GM19351 (cell line): Measurements from ENCODE around the gene MARCHF3.
"Not testable (repeated sequence)": the region's sequence is repeated elsewhere in the genome, so short reads cannot be mapped to it uniquely, and the experiment has no call there.

Source experiments
- ATAC-seq: cut with Tn5 transposase; IDR thresholded peaks from one replicate; pipeline ENCODE4 v1.9.1; 2021; ENCODE audit warnings: mild to moderate bottlenecking, moderate library complexity; ENCODE audit not compliant: unreplicated experiment

The MARCHF3 gene

GRCh38 chr5:126881821-126882600 is 148.3 kb downstream of the MARCHF3 start:
- ATAC-seq: no peak

GRCh38 chr5:126878634-126879033 is 151.7 kb downstream of the MARCHF3 start:
- no peak for ATAC-seq

DNA sequence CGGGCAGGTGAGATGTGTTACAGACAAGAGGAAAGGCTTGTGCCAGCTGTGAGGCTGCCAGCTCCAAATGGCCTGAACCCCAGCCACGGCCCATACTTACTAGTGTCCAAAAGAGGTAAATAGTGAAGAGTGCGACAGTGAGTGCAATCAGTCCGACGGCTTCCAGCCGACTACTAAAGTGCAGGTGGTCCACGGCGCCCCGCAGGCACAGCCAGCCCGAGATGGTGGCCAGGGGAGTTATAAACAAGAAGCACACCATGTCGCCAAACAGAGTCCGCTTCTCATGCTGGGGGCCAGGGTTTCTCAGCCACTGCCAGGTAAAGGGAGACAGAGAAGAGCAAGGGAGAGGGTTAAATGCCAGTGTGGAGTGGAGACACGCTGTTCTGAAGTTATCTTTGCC is 152.3 kb downstream of the MARCHF3 start:
- no peak for ATAC-seq

GRCh38 chr5:126877602-126878001 is 152.8 kb downstream of the MARCHF3 start:
- no peak for ATAC-seq

DNA sequence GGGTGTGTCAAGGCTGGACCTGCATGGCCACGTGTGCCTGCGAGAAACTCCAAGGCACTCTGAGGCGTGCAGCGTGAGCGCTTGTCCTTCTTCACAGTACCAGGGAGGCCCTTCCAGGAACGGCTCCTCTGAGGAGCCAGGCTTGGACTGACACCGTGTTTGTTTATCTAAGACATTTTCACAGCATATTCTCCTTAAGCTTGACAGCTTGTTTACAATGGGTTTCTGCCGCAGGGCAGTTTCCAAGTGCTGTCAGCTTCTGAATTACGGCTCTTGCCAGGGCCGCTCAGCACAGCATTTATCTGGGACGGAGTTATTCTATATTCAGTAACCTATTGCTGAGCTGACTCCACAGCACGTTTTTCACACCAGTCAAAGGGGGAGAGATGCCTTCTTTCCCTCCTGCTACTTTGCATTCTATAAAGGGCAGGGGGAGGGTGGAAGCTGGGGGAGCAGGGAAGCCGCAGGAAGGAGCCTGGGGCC is 155.0 kb downstream of the MARCHF3 start:
- ATAC-seq: no peak

GRCh38 chr5:126872561-126873354 is 157.6 kb downstream of the MARCHF3 start:
- ATAC-seq: no peak

DNA sequence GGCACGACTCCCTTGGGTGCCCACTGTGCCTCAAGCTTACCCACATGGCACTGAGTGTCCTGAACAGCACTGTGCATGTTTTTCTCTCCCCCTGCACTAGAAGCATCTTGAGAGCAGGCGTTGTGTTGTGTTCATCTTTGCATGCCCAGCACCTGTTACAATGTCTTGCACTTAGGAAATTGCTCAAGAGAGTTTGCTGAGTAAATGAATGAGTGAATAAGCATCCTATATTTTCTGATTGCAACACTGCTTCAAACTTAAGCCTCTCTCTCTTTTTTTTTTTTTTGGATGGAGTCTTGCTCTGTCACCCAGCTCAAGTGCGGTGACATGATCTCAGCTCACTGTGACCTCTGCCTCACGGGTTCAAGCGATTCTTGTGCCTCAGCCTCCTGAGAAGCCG is 158.9 kb downstream of the MARCHF3 start:
- ATAC-seq: no peak

DNA sequence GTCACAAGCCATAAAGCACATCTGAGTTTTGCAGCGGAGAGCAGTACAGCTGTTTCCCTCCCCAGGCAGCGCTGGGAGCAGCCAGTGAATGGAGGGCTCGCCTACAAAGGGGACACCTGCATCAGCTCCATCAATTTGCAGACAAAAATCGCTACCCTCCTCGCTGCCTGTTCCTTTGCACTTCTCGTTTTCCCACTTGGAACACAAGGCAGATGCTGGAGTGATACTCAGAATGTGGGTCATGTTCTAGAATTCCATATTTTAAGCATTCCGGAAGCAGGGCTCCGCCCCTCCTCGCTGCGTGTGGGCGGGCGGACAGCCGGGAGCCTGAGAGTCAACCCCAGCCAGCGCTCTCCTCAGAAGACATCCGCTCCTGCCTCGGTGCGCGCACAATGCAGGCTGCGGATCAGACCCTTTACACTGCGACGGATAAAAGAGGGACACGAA is 161.3 kb downstream of the MARCHF3 start:
- ATAC-seq: peak; percentile 63

- ATAC-seq: no peak
Observed at GRCh38 chr5:126868338-126869004, 161.9 kb downstream of the MARCHF3 start.

- no peak for ATAC-seq
Observed at GRCh38 chr5:126866851-126867636, 163.3 kb downstream of the MARCHF3 start.

DNA sequence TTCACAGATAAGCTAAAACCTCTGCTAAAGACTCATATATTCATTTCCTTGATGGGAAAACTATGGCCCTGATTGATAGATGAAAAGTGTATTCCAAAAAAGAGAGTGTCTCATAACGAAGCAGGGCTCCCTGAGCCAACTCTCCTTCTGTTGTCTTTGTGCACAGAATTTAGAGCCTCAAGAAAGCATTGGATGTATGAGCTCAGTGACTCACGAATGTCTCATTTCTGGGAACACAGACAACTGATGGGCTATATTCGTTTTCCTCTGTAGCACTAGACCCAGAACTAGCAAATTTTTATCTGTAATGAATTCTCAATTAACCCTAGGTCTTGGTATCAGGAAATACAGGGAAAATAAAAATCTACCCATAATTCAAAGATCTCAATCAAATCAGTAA is 165.1 kb downstream of the MARCHF3 start:
- ATAC-seq: no peak

- no peak for ATAC-seq
Observed at GRCh38 chr5:126864042-126864688, 166.2 kb downstream of the MARCHF3 start.

- ATAC-seq: no peak
Observed at GRCh38 chr5:126863402-126863801, 167.0 kb downstream of the MARCHF3 start.

DNA sequence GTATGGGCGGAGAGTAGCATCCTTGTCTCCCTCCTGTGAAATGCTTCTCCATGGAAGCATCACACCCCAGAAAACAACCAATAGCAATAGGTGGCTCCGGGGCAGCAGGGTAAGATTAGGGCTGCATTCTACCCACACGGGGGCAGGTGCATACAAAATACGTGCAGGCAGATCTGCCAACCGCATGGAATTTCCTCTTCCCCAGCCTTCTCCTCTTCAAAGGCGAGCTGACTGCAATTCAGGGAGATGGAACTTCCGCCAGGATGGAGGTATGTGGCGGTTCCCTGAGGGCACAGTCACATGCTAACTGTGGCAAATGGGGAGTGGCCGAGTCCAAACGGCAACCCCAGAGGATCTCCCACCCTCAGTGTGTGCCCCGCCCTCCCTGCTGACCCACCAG is 171.9 kb downstream of the MARCHF3 start:
- ATAC-seq: no peak

DNA sequence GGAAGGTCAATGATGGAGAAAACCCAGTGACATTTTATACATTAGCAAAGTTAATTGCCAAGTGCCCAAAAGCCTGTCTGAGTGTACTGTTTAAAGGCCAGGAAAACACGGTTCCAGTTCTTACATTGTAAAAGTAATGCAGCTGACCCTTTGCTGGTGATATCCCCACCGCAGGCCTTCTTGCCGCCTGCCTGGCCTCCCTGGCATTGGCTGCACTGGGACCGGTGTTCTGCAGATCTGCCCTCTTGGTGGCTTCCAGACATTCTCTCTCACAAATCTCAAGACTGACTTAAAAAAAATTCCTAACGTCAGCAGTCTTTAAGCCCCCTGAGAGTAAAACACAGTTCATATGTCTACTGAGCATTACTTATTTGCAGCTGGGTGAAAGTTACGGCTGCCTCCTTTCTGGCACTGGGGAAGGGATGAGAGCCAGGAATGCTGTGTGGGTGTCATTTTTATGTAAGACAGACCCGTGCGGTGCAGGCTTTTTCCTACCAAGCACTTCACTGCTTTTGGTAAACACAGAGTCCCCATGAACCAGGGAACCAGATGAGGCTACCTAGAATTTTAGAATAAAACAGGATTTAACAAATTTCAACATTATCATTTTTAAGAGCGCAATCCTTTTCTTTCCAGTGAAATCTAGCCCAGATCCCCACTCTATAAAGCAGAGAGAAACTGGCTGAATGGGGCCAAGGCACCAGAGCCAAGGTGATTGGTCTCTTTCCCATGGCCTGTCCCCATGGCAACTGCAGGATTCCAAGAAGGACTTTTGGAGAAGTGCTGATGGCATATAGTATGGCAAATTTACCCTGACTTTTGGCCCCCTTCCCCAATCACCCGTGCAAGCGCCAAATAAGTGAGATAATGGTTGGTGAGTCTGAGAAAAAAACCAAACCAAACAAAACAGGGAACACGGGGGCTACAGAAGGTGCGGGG is 172.6 kb downstream of the MARCHF3 start:
- ATAC-seq: no peak

GRCh38 chr5:126855266-126855665 is 175.1 kb downstream of the MARCHF3 start:
- ATAC-seq: no peak

GRCh38 chr5:126854526-126855110 is 175.7 kb downstream of the MARCHF3 start:
- no peak for ATAC-seq

DNA sequence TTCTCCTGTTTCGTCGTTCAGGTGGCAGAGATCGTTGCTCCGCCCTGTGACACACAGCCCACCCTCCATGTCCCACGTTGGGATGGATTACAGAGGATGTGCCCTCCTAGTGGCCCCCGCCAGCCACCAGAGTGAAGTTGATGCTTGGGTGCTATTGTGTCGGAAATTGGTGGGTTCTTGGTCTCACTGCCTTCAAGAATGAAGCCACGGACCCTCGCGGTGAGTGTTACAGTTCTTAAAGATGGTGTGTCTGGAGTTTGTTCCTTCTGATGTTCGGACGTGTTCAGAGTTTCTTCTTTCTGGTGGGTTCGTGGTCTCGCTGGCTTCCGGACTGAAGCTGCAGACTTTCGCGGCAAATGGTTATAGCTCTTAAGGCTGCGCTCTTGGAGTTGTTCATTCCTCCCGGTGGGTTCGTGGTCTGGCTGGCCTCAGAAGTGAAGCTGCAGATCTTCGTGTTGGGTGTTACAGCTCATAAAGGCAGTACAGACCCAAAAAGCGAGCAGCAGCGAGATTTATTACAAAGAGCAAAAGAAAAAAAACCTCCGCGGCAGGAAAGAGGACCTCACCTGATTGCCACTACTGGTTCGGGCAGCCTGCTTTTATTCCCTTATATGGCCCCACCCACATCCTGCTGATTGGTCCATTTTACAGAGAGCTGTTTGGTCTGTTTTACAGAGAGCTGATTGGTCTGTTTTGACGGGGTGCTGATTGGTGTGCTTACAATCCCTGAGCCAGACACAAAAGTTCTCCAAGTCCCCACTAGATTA is 176.6 kb downstream of the MARCHF3 start:
- ATAC-seq: not testable (repeated sequence)
